Nephron (organoid): ENCODE measurements around the gene MARVELD2.
"Not testable (repeated sequence)": the region's sequence is repeated elsewhere in the genome, so short reads cannot be mapped to it uniquely, and the experiment has no call there.

Experiments used
- H3K27ac Mint-ChIP-seq, 3 experiments: 2 replicates each; pipeline ENCODE4 v1.8.0; 2020; ENCODE audit warnings: mixed read lengths in 3 of 3, mild to moderate bottlenecking in 2 of 3, moderate library complexity in 1 of 3
- H3K27me3 Mint-ChIP-seq: 2 replicates; pipeline ENCODE4 v1.8.0; 2021; ENCODE audit warnings: low read depth, mild to moderate bottlenecking, moderate library complexity, mixed read lengths
- H3K36me3 Mint-ChIP-seq: 2 replicates; pipeline ENCODE4 v1.8.0; 2020; ENCODE audit warnings: low read depth, mixed read lengths
- H3K4me1 Mint-ChIP-seq: 2 replicates; pipeline ENCODE4 v1.8.0; 2020; ENCODE audit warnings: mixed read lengths
- H3K4me3 Mint-ChIP-seq, 3 experiments: 2 replicates each; pipeline ENCODE4 v1.8.0; 2020; ENCODE audit warnings: mild to moderate bottlenecking in 3 of 3, mixed read lengths in 3 of 3, moderate library complexity in 2 of 3
- H3K9me3 Mint-ChIP-seq: 2 replicates; pipeline ENCODE4 v1.8.0; 2020; ENCODE audit warnings: mixed read lengths
- CTCF ChIP-seq, 3 experiments: fragments of 200-600 bp; sonication (generic); IDR thresholded peaks; one replicate each; pipeline ENCODE4 v1.5.0; 2021; ENCODE audit warnings: antibody characterized with exemption in 3 of 3; ENCODE audit not compliant: unreplicated experiment in 3 of 3

The MARVELD2 gene

GRCh38 chr5:69414885-69415583 lies at the start of gene MARVELD2:
MARVELD2 (plus strand) TSS chr5:69415116; CDS start chr5:69419386, 4,270 bp downstream.
- H3K36me3 Mint-ChIP-seq: peaks cover 54% of the 10 kb centered on the region
- no peaks in the 10 kb centered on the region for H3K9me3 Mint-ChIP-seq
- H3K27ac Mint-ChIP-seq: peak within 1 kb of the TSS; percentile 46 to 97 (median 65)
- TF ChIP-seq CTCF (IDR thresholded peaks at IDR 0.05; ENCODE audit: unreplicated experiment in 3 of 3): peak; percentile 36 to 54 (median 38)
- peak within 1 kb of the TSS; percentile 86 to 88 (median 86) for H3K4me3 Mint-ChIP-seq
- peaks cover 30% of the 10 kb centered on the region for H3K27me3 Mint-ChIP-seq
- peaks cover 3% of the 10 kb centered on the region for H3K4me1 Mint-ChIP-seq

- H3K27ac Mint-ChIP-seq: peak overlapping the region; percentile 100
- no peaks in the 10 kb centered on the region for H3K27me3 Mint-ChIP-seq
- H3K4me1 Mint-ChIP-seq: peaks cover 24% of the 10 kb centered on the region
- no peaks in the 10 kb centered on the region for H3K9me3 Mint-ChIP-seq
- H3K4me3 Mint-ChIP-seq: peak overlapping the region; percentile 97 to 100 (median 99)
- peaks cover 30% of the 10 kb centered on the region for H3K36me3 Mint-ChIP-seq
- no peak for TF ChIP-seq CTCF (IDR thresholded peaks at IDR 0.05; ENCODE audit: unreplicated experiment in 3 of 3)
These were observed 47.1 kb upstream of the MARVELD2 start for GRCh38 chr5:69367697-69368279.

GRCh38 chr5:69368458-69369339 lies 46.2 kb upstream of the MARVELD2 start:
- Mint-ChIP-seq H3K4me1 (peaks cover 24% of the 10 kb centered on the region), H3K36me3 (peaks cover 26% of the 10 kb centered on the region), H3K4me3 (peak overlapping the region; percentile 97 to 100 (median 99)), H3K27ac (peak overlapping the region; percentile 100), H3K9me3 (no peaks in the 10 kb centered on the region), H3K27me3 (no peaks in the 10 kb centered on the region)
- no peak for TF ChIP-seq CTCF (IDR thresholded peaks at IDR 0.05; ENCODE audit: unreplicated experiment in 3 of 3)

- Mint-ChIP-seq H3K4me1 (peaks cover 24% of the 10 kb centered on the region), H3K27me3 (no peaks in the 10 kb centered on the region), H3K9me3 (no peaks in the 10 kb centered on the region), H3K27ac (peak within 1 kb of the TSS; percentile 100), H3K4me3 (peak within 1 kb of the TSS; percentile 97 to 100 (median 99)), H3K36me3 (peaks cover 24% of the 10 kb centered on the region)
- TF ChIP-seq CTCF (IDR thresholded peaks at IDR 0.05; ENCODE audit: unreplicated experiment in 3 of 3): no peak
These were observed 45.4 kb upstream of the MARVELD2 start, which contains the start of the genes AK6, RAD17 and TAF9 for GRCh38 chr5:69369340-69370121. AK6 (minus strand) TSS chr5:69369520; CDS start chr5:69369490, 30 bp downstream. RAD17 (plus strand) TSS chr5:69369818; CDS start chr5:69372209, 2,391 bp downstream. TAF9 (minus strand) TSS chr5:69369520; CDS start chr5:69365737, 3,783 bp downstream.

GRCh38 chr5:69370335-69370734 lies 44.6 kb upstream of the MARVELD2 start:
- Mint-ChIP-seq H3K27ac (peak overlapping the region; percentile 100), H3K4me1 (peaks cover 24% of the 10 kb centered on the region), H3K36me3 (peaks cover 23% of the 10 kb centered on the region), H3K4me3 (peak overlapping the region; percentile 96 to 97 (median 96))
- H3K27me3 Mint-ChIP-seq, H3K9me3 Mint-ChIP-seq: not testable (repeated sequence)
